NCI-H2171 treated with DMSO at 0.1 percent for 48 hours (cell line): ENCODE results near the gene LPCAT4.
A peak's percentile ranks its signal among the peaks of the same experiment; 100 is the strongest.
"Not testable (repeated sequence)": the region's sequence is repeated elsewhere in the genome, so short reads cannot be mapped to it uniquely, and the experiment has no call there.

Experiments
- DNase-seq: peaks from one replicate; lab custom pipeline; 2025; lab: John Stamatoyannopoulos, UW

LPCAT4 gene

DNA sequence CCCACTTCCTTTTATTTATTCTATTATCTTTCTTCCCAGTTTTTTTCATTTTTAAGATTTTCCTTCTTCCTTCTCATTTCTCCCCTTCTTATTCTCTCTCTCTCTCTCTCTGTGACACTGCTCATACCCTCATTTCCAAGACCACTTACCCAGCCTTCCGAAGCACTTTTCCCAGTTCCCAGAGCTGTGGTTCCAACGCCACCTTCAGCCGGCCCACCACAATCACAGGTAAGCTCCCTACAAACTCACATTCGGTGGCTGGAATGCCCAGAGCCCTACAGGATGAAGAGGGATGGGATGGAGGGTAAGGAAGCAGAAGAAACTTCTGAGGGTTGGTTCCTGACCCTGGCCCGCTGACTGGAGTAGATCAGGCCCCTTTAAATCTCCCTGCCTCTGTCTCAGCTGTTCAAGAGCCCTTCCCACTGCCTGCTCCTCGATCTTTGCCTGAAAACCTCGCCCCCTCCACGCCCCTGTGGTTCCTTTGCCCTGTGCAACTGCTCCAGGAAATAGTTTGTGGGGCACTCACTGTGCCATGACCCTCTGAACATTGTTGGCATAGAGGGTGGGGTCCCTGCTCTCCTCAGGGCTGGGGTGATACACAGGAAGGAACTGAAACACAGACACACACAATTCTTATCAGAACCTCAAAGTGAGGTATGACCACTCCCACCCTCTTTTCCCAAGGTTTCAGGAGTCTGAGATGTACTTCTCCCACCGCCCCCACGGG lies 4.8 kb downstream of the LPCAT4 start:
- no peak for DNase-seq

DNA sequence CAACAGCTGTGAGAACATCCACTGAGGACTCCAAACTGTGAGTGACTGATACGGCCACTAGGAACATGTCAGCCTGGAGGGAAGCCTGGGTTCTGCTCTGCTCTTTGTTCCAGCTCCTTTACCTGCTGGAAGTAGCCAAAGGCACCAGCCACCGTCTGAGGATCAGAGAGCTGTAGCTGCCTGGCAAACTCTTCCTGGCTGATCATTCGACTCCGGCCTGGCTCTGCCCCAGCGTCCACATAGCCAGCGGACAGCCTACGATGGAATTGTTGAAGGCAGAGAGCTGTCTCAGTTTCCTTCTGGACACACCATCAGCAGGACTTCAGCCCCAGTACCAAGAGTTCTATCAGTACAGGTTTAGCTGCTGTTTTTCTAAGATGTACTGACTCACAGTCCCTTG lies 5.7 kb downstream of the LPCAT4 start:
- no peak for DNase-seq

DNA sequence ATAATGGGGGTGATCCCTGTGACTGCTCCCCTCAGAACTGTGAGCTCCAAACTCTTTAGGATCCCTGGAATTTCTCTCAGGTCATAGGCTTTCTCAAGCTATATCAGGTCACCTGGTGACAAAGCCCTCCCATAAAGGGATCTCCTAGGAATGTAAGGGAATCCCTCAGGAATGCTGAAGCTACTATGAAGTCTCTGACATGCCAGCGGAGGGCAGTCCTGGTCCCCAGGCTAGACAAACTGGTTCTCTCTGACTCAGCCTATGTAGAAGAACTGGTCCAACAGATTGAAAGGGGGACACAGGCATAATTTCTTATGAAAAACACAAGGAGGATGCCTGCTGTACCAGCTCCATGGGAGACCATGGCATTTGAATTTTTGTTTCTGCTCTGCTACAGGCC lies 6.7 kb downstream of the LPCAT4 start:
- no peak for DNase-seq

DNA sequence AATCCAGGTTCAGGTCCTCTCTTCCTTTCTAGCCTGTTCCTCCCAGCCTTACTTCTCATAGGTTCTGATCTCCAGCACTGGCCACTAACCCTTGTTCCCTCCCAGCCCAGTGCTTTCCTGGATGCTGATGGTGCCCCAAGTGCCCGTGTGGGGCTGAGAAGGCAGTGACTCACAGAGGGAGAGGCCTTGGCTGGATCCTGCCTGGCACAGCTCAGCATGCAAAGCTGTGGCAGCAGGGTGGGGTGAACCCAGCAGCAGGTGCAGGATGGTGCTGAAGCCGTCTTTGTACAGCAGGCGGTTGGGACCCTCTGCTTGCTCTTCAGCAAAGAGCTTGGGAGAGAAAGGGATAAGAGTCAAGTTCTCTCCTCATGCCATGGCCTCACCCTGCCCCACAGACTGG lies 7.6 kb downstream of the LPCAT4 start:
- DNase-seq: no peak

DNA sequence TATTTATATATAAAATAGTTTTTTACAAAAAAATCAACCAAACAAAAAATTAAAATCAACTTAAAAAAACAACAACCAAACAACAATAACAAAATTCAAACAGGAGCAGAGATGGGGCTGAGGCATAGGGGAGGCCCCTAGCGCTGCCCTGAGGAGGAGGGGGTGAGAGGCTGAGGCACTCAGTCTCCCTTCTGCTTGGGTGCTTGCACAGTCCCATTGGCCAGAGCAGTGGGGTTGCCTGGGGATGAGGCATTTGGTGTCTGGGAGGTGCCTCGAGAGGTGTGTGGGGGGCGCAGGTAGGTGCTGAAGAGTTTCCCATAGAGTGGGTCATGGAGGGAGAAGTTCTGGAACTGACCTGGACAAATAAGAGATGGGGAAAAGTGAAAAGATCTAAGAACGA lies 8.0 kb downstream of the LPCAT4 start:
- no peak for DNase-seq

DNA sequence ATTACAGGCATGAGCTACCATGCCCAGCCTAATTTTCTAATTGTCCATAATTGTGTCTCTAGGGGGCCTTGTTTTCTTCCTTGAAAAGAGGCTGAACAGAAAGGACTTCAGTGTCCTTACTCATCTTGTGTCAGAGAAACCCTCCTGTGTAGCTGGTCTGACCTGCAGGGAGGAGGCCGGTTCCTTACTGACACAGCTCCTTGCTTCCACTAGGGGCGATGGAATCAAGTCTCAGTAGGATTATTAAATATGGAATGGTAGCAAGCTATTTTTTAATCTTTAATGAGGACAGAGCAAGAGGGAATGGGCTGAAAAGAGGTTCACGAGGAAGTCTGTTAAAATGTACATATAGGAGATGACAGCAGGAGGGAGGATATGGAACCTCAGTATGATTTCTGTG lies 8.6 kb downstream of the LPCAT4 start:
- no peak for DNase-seq

DNA sequence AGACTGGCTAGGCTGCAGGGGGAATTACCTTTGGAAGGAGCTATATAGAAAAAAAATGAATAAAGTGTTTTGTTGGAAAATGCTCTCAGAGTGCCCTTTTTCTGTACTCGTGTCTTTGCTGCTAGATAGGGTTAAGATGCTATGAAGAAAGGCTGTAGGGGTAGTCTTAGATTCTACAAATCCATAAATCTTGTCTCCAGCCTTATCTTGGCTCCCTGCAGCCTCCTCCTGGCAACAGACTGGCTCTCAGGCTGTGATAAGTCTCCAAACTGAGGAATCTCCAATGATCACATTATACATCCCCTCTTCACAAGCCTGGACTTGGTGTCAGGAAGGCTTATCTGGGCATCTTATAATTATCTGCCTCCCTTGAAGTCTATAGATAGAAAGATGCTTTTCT lies 9.3 kb downstream of the LPCAT4 start:
- no peak for DNase-seq

DNA sequence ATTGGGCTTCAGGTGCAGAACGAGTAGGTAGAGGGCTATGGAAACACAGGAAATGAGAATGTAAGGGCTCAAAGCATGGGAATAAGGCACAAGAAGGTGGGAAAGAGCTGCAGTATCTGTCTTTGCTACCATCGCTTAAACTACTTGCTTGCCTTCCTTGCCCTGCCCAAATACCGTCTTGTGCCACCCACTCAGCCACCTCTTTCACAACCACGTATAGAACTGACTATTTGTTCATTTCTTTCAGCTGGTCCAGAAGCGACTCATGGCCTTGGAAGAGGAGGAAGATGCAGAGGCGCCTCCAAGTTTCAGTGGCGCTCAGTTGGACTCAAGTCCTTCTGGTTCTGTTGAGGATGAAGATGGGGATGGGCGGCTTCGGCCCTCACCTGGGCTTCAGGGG lies 11.8 kb downstream of the LPCAT4 start:
- DNase-seq: no peak

DNA sequence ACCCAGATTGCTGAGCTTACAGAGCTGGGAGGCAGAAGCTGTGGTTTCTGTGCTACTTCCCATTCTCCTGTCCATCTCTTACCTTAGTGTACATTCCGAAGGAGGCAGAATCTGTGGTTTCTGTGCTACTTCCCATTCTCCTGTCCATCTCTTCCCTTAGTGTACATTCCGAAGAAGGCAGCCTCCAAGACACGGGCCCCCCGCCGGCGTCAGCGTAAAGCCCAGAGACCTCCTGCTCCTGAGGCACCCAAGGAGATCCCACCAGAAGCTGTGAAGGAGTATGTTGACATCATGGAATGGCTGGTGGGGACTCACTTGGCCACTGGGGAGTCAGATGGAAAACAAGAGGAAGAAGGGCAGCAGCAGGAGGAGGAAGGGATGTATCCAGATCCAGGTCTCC lies 12.7 kb downstream of the LPCAT4 start:
- DNase-seq: no peak

DNA sequence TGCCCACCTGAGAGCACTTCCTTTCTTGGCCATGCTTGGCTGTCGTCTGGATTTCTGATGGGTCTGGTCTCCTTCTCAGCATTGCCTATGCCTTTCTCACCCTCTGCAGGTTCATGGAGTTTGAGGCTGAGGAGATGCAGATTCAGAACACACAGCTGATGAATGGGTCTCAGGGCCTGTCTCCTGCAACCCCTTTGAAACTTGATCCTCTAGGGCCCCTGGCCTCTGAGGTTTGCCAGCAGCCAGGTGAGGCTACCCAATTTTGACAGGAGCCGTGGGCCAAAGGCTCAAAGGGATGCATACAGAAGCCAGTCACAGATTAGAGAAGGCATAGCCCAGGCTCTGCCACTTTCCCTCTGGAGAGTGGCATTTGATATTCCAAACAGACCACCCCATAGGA lies 13.4 kb downstream of the LPCAT4 start:
- no peak for DNase-seq

DNA sequence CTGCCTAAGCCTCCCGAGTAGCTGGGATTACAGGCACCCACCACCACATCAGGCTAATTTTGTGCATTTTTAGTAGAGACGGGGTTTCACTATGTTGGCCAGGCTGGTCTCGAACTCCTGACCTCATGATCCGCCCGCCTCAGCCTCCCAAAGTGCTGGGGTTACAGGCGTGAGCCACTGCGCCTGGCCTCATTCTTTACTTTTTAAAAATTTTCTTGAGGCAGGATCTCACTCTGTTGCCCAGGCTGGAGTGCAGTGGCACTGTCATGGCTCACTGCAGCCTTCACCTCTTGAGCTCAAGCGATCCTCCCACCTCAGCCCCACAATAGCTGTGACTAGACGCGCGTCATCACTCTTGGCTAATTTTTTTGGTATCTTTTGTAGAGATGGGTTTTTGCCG lies 14.0 kb downstream of the LPCAT4 start:
- not testable (repeated sequence) for DNase-seq

DNA sequence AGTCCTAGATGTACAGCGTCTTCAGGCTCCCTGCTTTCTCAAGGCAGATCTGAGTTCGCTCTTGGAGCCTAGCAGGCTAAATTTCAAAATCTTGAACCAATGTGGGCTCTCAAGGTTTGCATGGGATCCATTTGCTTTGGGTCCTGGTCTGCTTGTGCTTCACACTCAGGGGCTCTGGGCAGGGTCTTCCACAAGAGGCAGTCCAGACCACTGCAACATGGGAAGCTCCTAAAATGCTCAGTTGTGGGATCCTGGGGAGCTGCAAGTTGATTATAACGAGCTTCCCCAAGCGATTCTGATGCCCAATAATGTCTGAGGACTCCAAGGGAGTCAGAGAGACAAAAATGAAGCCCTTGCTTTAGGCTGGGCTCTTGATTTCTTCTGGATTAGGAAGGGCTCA lies 17.2 kb downstream of the LPCAT4 start:
- no peak for DNase-seq

DNA sequence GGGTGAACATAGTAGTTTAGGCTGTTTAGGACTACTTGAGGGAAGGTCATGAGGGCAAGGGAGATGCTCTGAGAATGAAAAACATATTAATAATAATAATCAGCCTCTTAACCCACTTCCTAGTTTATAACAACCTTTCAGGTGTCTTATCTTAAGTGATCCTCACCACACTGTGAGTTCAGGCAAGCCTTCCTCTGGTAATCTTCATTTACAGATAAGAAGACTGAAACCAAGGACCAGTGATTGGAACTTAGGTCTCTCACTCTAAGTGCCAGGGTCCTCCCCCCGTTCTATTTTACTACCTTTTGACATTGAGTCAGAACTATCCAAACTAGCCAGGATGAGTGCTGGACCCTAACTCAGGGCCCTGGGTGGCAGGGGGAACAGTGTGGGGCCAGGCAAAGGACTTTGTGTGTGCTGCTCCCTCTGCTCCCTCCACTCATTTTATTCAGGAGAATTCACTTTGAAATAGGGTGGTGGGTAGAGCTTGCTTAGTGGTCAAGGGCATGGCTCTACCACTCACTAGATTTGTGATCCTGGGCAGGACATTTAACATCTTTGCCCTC lies 18.2 kb downstream of the LPCAT4 start:
- no peak for DNase-seq

DNA sequence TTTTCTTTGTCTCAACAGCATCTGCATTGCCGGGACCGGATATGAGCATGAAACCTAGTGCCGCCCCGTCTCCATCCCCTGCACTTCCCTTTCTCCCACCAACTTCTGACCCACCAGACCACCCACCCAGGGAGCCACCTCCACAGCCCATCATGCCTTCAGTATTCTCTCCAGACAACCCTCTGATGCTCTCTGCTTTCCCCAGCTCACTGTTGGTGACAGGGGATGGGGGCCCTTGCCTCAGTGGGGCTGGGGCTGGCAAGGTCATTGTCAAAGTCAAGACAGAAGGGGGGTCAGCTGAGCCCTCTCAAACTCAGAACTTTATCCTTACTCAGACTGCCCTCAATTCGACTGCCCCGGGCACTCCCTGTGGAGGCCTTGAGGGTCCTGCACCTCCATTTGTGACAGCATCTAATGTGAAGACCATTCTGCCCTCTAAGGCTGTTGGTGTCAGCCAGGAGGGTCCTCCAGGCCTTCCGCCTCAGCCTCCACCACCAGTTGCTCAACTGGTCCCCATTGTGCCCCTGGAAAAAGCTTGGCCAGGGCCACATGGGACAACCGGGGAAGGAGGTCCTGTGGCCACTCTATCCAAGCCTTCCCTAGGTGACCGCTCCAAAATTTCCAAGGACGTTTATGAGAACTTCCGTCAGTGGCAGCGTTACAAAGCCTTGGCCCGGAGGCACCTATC lies 18.9 kb downstream of the LPCAT4 start:
- no peak for DNase-seq

DNA sequence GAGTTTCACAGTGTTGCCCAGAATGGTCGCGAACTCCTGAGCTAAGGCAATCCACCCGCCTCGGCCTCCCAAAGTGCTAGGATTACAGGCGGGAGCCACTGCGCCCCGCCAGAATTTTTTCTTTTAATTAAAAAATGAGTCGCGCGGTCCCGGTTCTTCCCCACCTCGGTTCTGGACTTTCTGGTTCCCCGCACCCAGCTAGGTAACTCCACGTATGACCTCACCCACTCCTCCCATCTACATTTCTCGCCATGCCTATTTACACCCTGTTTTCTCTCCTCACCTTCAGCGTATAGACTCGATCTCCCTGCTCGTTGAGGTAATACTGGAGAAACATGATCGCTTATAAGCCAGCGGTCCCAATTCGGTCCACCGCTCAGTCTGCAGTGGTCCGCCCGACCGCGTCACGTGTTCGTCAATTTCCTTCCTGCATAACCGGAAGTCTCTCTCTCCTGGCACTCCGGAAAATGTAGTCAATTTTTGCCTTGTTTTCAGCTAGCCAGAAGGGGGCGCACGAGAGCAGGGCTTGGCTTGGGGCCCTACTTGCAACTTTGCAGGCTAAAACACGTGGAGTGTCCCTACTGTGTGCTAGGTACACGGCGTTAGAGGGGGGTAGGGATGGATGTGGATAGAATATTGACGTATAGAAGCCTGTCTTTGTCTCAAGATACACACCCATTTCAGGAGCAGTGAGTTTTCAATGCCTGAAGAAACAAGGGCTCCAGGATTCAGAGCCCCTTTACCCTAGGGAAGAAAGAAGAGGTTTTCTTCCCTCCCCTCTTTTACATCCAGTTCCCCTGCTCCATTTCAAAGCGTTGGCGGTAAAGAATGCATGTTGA lies 24.0 kb downstream of the LPCAT4 start, which contains the start of the genes NOP10 and NUTM1:
NOP10 (minus strand) TSS at position 400 of the 839 bp plus-strand sequence; CDS start at position 337, 63 bp downstream.
NUTM1 (plus strand) TSS at position 579 of the 839 bp plus-strand sequence. CDS start 382 bp downstream, outside the sequence.
- peak; percentile 91 for DNase-seq

DNA sequence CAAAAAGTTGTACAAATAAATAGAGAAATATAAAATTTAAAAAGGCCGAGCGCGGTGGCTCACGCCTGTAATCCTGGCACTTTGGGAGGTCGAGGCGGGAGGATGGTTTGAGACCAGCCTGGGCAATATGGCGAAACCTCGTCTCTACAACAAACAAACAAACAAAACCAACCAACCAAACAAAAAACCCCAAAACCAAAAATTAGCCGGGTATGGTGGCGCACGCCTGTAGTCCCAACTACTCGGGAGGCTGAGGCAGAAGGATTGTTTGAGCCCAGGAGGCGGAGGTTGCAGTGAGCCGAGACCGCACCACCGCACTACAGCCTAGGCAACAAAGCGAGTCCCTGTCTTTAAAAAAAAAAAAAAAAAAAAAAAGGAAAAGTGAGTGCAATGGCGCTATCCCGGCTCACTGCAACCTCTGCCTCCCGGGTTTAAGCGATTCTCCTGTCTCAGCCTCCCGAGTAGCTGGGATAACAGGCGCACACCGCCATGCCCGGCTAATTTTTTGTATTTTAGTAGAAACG lies 24.7 kb downstream of the LPCAT4 start:
- DNase-seq: peak; percentile 10

DNA sequence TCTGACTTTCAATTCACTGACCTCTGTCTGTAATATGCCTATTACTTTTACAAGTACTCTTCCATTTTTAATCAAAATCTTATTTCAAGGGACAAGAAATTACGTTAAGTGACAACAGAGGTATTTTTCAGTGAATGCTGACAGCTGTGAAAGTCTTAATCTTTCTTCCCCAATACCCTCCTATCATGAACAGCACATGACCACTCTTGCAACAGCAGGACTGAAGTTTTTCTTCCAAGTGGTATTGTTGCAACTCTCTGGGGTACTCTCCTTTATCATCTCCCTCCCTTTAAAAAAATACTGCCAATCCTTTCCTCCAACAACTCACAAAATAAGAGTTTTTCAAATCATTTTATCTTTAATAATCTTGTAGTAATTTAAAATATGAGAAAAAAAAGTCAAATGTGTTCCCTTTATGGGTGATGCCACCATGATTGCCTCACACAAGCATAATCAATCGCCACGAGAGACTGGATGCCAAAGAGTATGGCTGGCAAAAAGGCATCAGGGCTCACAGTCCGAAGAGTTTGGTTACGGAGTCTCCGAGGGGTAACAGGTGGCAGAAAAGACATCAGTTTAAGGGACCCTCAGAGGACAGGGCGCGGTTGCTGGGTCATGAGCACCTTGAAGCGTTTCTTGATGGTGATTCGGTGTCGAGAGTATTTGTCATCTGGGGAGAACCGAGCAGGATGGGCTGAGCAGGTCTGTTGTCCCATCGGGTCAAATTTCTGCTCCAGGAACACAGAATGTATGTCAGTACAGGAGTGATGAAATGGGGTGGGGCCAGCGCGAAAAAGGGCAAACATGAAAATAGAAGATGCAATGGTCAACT lies 25.4 kb downstream of the LPCAT4 start:
- no peak for DNase-seq

DNA sequence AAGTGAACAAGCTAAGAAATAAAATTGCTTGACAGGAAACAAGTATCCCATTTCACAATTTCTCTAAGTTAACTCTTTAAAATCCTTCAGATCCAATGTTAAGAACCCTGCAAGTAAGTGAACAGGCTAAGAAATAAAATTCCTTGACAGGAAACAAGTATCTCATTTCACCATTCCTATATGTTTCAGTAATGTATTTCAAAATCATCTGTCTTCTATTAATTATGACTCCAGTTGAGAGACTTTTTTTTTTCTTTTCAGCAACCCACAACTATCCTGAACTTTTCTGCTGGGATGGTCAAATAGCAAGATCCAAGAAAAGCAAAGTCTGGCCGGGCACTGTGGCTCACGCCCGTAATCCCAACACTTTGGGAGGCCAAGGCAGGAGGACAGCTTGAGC lies 27.1 kb downstream of the LPCAT4 start:
- no peak for DNase-seq

DNA sequence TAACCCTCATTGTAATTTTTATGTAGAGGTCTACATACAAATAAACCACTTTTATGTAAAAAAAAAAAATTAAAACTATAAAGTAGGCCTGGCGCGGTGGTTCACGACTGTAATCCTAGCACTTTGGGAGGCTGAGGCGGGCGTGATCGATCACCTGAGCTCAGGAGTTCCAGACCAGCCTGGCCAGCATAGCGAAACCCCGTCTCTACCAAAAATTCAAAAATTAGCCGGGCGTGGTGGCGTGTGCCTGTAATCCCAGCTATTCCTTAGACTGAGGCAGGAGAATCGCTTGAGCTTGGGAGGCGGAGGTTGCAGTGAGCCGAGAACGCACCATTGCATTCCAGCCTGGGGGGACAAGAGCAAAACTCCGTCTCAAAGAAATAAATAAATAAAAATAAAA lies 28.6 kb downstream of the LPCAT4 start:
- DNase-seq: no peak

DNA sequence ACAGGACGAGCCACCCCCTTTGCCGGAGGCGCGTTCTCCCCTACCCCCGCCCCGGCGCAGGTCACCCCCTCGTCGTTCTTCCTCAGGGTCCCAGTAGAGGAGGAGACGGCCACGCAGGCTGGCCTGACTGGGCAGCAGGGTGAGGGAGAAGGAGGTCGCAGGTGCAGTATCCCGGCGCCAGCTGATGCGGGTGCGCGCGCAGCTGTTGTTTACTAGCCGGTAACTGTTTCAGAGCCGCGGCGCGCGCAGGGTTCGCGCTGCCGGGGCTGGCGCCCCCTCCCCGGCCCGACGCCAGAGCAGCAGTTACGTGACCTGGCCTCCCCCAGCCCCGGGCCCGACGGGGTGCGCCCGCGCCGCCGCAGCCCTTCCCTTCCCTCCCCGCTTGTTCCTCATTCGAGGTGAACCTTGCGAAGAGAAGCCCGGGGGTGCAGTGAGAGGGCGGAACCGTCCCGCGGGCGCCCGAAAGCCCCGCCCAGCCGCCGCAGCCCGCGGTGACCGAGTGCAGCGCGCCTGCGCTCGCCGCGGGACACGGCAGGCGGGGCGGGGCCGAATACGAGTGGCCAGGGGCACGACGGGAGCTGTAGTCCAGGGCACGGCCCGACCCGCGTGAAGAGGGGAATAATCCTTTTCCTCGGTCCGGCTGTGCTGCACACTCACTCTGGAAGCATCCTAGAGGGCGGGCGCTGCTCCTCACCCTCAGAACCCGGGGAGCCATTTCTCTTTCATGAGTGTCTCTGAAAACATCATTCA lies 29.3 kb downstream of the LPCAT4 start, which contains the start of gene SLC12A6:
SLC12A6 (minus strand) TSS at position 225 of the 750 bp plus-strand sequence. CDS start 1,101 bp downstream, outside the sequence.
- DNase-seq: peak; percentile 90
